ENCODE measurements around the gene FOXO3.
"Not testable (repeated sequence)": the region's sequence is repeated elsewhere in the genome, so short reads cannot be mapped to it uniquely, and the experiment has no call there.

FOXO3 gene

GRCh38 chr6:108550256-108550655 is 10.5 kb upstream of the FOXO3 start:
- in situ Hi-C loops (cut with MboI; ENCODE audit: low sequenced_read_pairs): no loop called here

DNA sequence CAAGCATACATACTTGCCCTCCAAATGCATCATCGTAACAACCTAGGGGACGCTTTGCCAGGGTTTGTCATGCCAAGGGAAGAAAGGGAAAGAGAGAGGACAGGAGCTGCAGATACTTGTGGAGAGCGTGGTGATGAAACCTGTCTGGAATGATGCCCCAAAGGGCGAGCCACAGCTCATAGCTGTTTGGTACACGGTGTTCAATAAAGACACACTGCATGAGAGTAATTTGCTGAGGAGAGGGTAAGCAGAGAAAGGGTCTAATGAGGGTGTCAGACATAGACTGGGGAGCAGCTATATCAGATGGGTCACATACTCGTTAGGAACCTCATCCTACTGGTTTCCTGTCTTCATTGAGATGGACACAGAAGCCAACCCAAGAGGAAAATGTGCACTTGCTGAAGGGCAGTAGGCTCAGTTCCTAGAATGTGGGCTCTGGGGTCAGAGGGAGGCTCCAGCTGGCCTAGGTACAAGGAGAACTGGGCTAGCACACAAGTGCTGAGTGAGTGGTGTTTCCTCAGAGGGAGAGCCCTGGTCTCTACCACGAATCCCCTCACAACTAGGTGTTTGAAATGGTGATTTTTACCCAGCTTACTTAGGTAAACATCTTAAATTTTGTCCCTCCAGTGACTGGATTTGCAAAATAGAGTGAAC is 5.2 kb upstream of the FOXO3 start:
- in situ Hi-C loops (cut with MboI; ENCODE audit: low sequenced_read_pairs): no loop called here

DNA sequence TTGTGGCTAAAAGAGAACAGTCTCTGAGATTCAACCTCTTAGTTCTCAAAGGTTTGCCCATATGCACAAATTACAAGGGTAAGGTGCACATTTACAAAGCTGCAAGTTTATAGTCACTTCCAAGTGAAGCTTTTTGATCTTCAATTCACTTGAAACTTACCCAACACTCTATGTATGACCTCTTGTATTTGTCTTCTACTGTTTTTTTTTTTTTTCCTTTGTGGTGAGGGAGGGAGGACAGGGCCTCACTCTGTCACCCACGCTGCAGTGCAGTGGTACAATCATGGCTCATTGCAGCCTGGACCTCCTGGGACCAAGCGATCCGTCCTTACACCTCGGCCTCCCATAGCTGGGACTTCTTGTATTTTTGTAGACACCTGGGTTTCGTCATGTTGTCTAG is 4.5 kb upstream of the FOXO3 start:
- in situ Hi-C loops (cut with MboI; ENCODE audit: low sequenced_read_pairs): no loop called here

DNA sequence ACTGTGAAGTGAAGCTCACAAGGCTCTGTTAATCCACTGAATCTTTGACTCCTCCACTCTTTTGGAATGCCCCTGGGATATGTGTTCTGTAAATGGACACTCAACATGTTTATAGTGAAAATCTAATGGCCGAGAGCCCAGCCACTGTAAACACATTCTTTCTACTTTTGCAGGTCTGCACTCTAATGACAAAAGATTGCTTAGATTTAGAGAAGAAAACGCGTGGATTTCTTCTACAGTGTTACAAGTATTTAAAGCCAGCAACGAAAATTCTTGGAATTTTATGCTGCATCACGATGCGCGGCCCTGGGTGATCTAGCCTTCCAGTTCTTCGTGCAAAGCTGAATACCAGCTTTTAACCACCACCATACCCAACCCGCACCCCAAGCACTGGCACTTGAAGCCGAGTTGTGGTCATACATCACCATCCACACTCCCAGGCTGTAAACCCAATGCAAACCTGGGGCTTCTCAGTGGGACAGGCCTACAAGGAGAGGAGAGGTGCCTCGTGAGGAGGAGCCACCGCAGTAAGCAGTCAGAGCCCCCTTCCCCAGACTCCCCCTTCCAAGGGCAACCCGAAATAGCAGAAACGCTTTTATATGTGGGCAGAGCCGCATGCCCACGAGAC is 3.7 kb upstream of the FOXO3 start:
- in situ Hi-C loops (cut with MboI; ENCODE audit: low sequenced_read_pairs): no loop called here

GRCh38 chr6:108557494-108558371 is 3.0 kb upstream of the FOXO3 start:
- in situ Hi-C loops (cut with MboI; ENCODE audit: low sequenced_read_pairs): no loop called here

- in situ Hi-C loops (cut with MboI; ENCODE audit: low sequenced_read_pairs): no loop called here
Observed at GRCh38 chr6:108558372-108559096, 2.2 kb upstream of the FOXO3 start.

- in situ Hi-C loops (cut with MboI; ENCODE audit: low sequenced_read_pairs): no loop called here
Observed at GRCh38 chr6:108559097-108559883, 1.4 kb upstream of the FOXO3 start.

- in situ Hi-C loops (cut with MboI; ENCODE audit: low sequenced_read_pairs): no loop called here
Observed at GRCh38 chr6:108559884-108560462, 744 bp upstream of the FOXO3 start.

DNA sequence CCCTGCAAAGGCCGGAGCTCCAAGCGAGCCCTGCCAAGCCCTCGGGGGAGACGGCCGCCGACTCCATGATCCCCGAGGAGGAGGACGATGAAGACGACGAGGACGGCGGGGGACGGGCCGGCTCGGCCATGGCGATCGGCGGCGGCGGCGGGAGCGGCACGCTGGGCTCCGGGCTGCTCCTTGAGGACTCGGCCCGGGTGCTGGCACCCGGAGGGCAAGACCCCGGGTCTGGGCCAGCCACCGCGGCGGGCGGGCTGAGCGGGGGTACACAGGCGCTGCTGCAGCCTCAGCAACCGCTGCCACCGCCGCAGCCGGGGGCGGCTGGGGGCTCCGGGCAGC is 561 bp downstream of the FOXO3 start:
- in situ Hi-C loops (cut with MboI; ENCODE audit: low sequenced_read_pairs): not testable (repeated sequence)

- in situ Hi-C loops (cut with MboI; ENCODE audit: low sequenced_read_pairs): no loop called here
Observed at GRCh38 chr6:108561742-108562502, 1.2 kb downstream of the FOXO3 start.

- in situ Hi-C loops (cut with MboI; ENCODE audit: low sequenced_read_pairs): no loop called here
Observed at GRCh38 chr6:108562503-108562993, 1.8 kb downstream of the FOXO3 start.

- in situ Hi-C loops (cut with MboI; ENCODE audit: low sequenced_read_pairs): no loop called here
Observed at GRCh38 chr6:108563292-108563691, 2.6 kb downstream of the FOXO3 start.

- in situ Hi-C loops (cut with MboI; ENCODE audit: low sequenced_read_pairs): no loop called here
Observed at GRCh38 chr6:108564178-108564577, 3.5 kb downstream of the FOXO3 start.

DNA sequence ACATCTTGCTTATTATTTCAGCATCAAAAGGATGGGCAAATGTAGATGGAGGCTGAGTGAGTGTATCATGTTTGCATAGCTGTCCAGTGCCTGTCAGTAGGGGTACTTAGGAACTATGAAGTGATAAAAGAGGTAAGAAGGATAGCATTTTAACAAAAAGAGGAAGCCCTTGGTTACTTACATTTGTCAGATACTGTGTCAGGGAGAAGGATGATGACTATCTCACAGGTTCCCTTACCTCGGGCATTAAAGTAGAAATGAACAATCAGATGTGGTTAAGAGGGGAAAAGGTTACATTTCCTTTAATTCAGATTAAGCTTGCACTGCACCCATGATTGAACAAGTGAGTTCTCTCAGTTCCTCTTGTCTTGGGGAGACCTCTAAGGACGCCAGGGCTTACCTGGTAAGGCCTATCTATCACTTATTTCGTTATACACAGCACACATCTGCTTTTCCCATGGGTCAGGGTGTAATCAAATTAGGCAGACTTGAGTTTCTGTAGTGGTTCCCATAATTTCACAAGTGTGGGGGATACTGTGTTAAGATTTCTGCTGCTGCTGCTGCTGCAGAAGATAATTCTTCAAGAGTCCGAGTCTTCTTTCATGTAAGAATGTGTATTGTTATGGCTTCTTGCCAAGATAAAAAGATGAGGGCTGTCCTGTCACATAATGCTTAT is 4.5 kb downstream of the FOXO3 start:
- in situ Hi-C loops (cut with MboI; ENCODE audit: low sequenced_read_pairs): no loop called here

DNA sequence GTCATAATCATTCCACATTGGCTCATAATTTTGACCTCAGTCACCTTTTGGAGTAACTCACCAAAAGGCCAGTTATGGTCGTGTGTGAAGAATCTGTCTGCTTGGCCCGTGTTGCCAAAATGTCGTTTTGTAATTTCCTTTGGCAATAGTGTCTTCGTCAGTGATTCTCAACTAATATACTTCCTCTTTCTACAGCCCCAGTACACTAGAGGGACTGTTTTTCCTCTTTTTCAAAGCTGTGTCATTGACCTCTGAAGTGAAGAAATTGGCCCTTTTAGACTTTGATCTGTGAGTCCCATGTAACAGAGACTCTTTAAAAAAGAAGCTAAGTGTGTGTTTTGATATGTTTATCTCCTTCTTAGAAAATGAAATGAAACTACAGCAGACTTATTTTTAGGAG is 5.2 kb downstream of the FOXO3 start:
- in situ Hi-C loops (cut with MboI; ENCODE audit: low sequenced_read_pairs): no loop called here

- in situ Hi-C loops (cut with MboI; ENCODE audit: low sequenced_read_pairs): no loop called here
Observed at GRCh38 chr6:108566406-108566805, 5.7 kb downstream of the FOXO3 start.

DNA sequence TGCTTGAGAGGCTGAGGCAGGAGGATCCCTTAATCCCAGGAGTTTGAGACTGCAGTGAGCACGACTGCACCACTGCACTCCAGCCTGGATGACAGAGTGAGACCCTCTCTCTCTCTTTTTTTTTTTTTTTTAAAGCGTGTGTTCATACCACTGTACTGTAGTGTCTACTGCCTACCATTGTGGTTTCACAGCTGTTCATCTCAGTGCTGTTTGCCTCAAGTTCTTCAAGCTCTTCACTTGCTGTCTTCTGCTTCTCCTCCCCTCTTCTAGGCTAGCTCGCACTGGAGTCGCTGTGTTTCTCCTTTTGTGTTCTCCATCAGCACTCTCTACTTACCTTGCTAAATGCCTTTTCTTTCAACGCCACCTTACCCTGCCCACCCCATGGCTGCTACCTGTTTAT is 7.4 kb downstream of the FOXO3 start:
- in situ Hi-C loops (cut with MboI; ENCODE audit: low sequenced_read_pairs): no loop called here

DNA sequence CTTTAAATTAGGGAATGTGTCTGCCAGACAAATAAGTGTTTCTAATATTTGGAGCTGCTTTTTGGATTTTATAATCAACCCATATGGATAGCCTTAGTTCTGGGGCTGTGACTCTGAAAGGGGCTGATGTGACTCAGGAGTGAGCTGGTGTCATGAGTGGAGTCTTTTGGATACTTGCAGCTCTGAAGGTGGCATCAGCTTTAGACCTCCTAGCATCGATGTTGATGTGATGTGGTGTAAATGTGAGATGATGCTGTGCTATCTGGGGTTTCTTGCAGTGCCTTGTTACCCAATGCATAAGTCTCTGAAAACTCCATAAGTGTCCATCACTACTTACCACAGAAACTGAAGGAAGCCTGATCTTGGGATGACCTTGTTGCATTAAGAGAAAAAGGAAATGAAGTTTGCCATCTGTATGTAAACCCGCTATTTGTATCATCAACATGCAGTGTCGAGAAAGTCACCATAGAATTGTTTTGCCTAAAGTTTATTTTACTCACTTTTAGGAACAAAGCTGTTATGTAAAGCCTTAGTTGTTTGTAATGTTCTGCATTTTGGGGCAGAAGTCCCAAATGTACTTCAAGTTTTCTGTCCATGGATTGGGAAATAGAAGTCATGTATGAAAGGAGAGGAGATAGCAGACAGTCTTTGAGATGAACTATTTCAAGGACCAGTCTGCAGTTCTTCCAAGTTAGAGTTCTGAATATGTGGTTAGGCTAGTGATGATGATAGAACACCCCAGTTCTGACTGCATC is 8.0 kb downstream of the FOXO3 start:
- in situ Hi-C loops (cut with MboI; ENCODE audit: low sequenced_read_pairs): no loop called here
